Stimulated activated CD4-positive, alpha-beta T cell treated with anti-CD3 and anti-CD28 coated beads, TNF-alpha, amount 100 ng/mL, for 48 hours (primary cell): ENCODE data around the gene LRRFIP1.
A peak's percentile ranks its signal among the peaks of the same experiment; 100 is the strongest.
"Not testable (repeated sequence)": the region's sequence is repeated elsewhere in the genome, so short reads cannot be mapped to it uniquely, and the experiment has no call there.

ENCODE experiments used
- DNase-seq, 3 donors: peaks; one replicate each; pipeline ENCODE4 v3.0.0-alpha.2; 2020; ENCODE audit warnings: low read depth in 3 of 3

The LRRFIP1 gene

GRCh38 chr2:237664151-237664550 is 36.8 kb downstream of the LRRFIP1 start:
- DNase-seq = no peak

GRCh38 chr2:237665713-237666143 is 38.3 kb downstream of the LRRFIP1 start:
- DNase-seq = no peak

GRCh38 chr2:237666606-237667005 is 39.2 kb downstream of the LRRFIP1 start:
- DNase-seq = no peak

- not testable (repeated sequence) for DNase-seq
Measured at GRCh38 chr2:237667050-237667576, 39.7 kb downstream of the LRRFIP1 start.

GRCh38 chr2:237667893-237668292 is 40.5 kb downstream of the LRRFIP1 start:
- no peak for DNase-seq

- DNase-seq = no peak
Measured at GRCh38 chr2:237668440-237668839, 41.1 kb downstream of the LRRFIP1 start.

DNA sequence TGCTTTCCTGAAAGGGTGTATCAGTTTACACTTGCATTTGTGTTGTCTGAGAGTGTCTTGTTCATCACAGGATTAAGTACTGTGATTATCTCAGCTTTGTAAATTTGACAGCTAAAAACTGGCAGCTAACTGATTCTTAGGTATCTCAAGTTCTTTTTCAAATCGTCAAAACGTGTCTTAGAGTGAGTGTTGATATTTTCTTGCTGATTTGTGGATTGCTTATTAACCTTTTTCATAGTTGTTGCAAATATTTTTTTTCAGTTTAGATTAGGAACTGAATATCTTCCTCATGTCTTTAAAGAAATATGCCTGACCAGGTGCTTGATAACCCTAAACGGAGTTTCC is 41.9 kb downstream of the LRRFIP1 start:
- DNase-seq = no peak

- DNase-seq = no peak
Measured at GRCh38 chr2:237669628-237670392, 42.4 kb downstream of the LRRFIP1 start.

DNA sequence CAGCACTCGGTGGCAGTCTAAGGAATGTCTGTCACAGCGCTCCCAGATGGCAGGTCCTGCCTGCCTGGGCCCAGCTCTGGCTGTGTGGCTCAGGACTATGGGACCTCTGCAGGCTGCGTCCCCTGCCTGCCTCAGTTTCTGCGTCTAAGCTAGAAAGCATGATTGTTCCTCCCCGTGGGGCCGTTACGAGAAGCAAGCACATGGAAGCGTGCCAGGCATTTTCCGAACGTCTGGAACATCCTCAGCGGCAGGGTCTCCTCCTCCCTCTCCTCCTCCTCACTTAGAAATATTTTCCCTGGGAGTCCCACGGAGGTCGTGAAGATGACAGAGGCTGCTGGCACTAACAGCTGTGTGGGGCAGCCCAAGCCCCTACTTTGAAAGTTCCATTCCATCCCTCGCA is 43.3 kb downstream of the LRRFIP1 start:
- no peak for DNase-seq

GRCh38 chr2:237671466-237672138 is 44.2 kb downstream of the LRRFIP1 start:
- no peak for DNase-seq

DNA sequence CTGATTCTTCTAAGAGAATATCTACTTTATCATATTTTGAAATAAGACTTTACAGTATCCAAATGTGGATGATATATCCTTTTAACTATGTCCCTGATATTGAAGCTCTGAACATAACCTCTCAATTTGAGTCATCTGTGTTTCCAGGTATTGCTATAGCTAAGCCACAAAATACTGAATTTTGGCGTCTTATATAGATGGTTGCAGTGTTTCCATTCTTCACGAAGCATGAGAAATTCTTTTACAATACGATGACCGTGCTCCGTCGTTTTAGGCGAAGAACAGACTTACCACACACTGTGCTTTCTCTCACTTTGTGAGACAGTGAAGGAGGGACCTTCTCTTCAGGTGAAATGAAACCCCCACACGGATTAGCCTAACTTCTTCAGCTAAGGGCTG is 45.3 kb downstream of the LRRFIP1 start:
- no peak for DNase-seq

- DNase-seq = peak; percentile 66 to 87 (median 84)
Measured at GRCh38 chr2:237673130-237674001, 46.0 kb downstream of the LRRFIP1 start.

DNA sequence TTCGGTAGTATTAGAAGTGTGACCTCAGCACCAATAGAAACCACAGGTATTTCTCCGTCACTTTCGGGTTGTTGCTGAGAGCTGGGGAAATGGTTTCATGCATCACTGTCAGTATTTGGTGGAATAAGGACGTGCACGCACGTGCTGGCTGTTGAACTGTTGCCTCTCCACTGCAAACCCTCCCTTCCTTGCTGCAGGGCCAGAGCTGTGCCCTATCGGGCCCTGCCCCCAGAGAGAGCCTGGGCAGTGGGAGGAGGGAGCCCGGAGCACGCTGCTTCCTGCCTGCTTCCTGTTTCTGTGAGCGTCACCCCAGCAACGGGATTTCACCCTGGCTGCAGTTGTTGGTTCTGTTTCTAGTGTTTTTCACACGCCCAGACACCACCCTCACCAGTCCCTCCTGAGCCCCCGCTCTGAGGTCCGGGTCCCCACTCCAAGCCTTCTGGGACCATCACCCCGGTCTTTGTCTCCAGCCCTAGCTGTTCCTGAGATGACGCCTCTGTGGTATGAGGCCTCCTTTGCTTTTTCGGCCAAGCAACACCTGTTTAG is 47.4 kb downstream of the LRRFIP1 start:
- peak in 1 of 3 donors; percentile 52 for DNase-seq

DNA sequence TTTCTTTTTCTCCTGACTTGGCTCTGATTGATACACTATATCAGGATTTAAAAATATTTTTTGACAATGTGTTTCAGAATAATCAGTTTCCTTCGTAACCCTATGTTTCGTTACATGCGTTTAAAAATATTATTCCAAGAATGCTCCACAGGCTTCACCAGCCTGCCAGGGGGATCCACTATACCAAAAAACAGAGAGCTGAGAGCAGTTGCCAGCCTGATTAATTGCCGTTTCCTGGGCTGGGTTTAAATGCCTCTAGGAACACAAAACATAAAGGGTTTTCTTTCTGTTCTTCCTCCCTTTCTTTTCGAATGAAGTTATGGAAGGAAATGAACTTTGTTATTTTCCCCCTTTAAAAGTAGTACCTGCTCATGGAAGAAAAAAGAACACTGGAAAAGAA is 47.9 kb downstream of the LRRFIP1 start:
- no peak for DNase-seq

DNA sequence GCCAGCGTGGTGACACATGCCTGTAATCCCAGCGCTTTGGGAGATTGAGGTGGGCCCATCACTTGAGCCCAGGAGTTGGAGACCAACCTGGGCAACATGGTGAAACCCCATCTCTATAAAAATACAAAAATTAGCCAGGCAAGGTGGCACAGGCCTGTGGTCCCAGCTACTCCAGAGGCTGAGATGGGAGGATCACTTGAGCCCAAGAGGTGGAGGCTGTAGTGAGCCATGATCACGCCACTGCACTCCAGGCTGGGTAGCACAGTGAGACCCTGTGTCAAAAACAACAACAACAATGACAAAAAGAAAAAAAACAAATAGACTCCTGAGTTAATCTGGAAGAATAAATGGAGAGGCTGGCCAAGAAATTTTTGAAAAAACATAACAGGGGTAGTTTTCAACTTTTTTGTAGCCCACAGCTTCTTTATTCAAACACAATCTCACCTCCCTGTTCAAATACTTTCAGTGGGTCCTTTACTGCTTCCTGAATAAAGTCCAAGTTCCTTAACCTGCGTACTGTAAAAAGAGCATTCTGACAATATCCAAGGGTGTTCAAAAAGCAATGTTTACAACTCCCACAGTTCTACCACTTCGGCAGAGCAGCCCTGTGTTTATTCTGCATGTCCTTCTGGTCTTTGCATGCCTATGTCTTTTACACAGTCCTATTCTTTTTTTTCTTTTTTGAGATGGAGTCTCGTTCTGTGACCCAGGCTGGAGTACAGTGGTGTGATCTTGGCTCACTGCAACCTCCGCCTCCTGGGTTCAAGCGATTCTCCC is 53.5 kb downstream of the LRRFIP1 start:
- no peak for DNase-seq

DNA sequence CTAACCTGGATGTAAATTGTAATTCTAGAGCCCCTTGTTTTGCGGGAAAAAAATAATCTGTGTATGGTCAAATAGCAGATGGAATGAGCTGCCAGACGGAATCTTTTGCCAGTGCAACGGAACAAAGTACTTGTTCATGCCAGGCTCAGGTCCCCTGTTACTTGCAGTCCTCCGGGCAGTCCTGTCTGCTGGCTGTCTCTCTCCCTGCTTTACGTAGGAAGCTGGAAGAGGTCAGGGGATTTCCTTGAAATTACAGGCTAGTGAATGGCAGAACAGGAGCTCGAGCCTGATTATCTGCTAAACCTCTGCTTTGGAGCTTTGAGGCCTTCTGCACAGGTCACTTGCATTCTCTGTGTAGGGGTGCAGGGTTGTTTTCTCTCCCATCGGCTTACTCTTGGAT is 54.8 kb downstream of the LRRFIP1 start:
- no peak for DNase-seq

DNA sequence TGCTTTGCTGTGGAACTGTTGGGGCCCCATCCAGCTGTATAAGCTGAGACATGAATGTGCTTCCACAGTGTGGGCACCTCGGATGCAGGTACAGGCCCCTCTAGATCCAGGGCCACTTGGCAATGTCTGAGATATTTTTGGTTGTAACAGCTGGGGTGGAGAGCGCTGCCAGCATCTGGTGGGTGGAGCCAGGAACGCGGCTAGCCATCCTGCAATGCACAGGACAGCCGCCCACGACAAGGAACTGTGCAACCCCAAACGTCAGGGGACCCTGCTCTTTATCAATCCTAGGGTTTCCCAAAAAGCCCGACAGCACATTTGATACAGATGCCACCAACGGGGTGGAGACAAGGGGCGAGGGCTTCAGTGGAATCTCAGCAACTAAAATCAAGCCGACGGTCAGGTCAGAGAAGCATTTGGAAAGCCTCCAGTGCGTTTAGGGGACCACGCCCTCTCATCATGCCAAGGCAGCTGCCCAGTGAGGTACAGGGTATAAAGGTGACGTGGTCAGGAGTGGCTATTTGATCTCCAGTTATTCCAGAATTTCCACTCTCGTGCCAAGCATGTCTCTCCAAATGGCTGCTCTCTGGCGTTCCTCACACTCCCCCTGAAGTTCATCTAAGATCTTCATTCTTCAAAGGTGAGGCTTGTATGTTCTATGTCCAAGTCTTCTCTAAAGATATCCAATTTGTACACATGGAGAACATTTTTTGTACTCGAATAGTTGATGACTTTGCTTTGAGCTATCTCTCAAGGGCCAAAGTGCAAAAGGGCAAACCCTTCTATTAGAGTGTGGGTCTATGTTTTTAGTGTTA is 55.7 kb downstream of the LRRFIP1 start:
- DNase-seq = no peak

DNA sequence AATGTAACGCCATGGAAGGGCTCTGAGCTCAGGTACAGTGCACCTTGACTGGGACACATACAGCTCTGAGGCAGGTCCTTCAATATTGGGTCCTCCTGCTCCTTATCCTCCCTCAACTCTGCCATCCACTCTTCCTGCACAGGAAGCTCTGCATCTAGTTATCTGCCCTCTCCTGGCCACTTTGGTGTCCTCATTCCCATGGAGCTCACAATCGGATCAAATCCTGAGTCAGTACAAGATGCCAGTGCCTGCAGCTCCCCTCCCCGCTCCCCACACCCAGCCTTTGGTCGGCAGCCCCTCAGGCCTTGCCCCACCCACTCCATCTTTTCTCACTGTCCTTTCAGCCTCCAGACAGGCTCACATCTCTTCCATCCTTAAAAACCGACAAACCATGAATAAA is 58.0 kb downstream of the LRRFIP1 start:
- DNase-seq = no peak

- no peak for DNase-seq
Measured at GRCh38 chr2:237686659-237687136, 59.3 kb downstream of the LRRFIP1 start.

GRCh38 chr2:237688081-237688480 is 60.7 kb downstream of the LRRFIP1 start:
- DNase-seq = no peak
